SK-N-SH (cell line): ENCODE data around the gene RNF157. TPM values are rescaled to one million over a fixed set of nuclear protein-coding genes. Genes with fewer than 3 reads are reported as not detected.

ENCODE experiments used
- CTCF ChIA-PET: fragments of 300-600, 350-600 bp; formaldehyde crosslinking; extraction: SDS; loops from one replicate; lab custom pipeline; 2021; lab: Yijun Ruan, JAX
- POLR2A ChIA-PET: fragments of 350-600 bp; sonication (Branson Sonifier 250); formaldehyde crosslinking; extraction: SDS; loops from one replicate; lab custom pipeline; 2020; ENCODE audit warnings: antibody characterized with exemption, inconsistent platforms; lab: Yijun Ruan, JAX
- DNase-seq: peaks from one replicate; pipeline ENCODE4 v3.0.0; 2012
- H2AFZ ChIP-seq: fragments of 200-600 bp; sonication (generic); 2 replicates; pipeline ENCODE4 v1.8.1; 2016; ENCODE audit warnings: antibody characterized with exemption, mild to moderate bottlenecking, low read depth
- H3F3A ChIP-seq: fragments of 200-600 bp; sonication (generic); replicated peaks from 2 replicates; pipeline ENCODE3; 2016; ENCODE audit warnings: antibody characterized with exemption, mild to moderate bottlenecking; ENCODE audit not compliant: insufficient read depth
- H3K27ac ChIP-seq, 2 experiments: fragments of 200-500 bp in 1 of 2; fragments of 200-600 bp in 1 of 2; sonication (Bioruptor generic) in 1 of 2; sonication (generic), shearing (Covaris generic) in 1 of 2; 2 replicates each; pipeline versions ENCODE4 v1.5.1 to v1.6.1; 2014 to 2016; ENCODE audit warnings: low read depth in 2 of 2, inconsistent platforms in 1 of 2, low read length in 1 of 2, mild to moderate bottlenecking in 1 of 2, mixed read lengths in 1 of 2
- H3K27me3 ChIP-seq: fragments of 200-600 bp; sonication (generic), shearing (Covaris generic); 2 replicates; pipeline ENCODE4 v1.6.1; 2016; ENCODE audit warnings: mixed run types; ENCODE audit not compliant: insufficient read depth
- H3K36me3 ChIP-seq, 2 experiments: fragments of 200-500 bp in 1 of 2; fragments of 200-600 bp in 1 of 2; sonication (Bioruptor generic) in 1 of 2; sonication (generic) in 1 of 2; replicated peaks in 1 of 2; 2 replicates each; pipeline versions ENCODE3 to v1.5.1; 2014 to 2016; ENCODE audit warnings: low read length in 1 of 2, mild to moderate bottlenecking in 1 of 2; ENCODE audit not compliant: insufficient read depth in 2 of 2, control insufficient read depth in 1 of 2
- H3K4me1 ChIP-seq, 2 experiments: fragments of 200-500 bp in 1 of 2; fragments of 200-600 bp in 1 of 2; sonication (Bioruptor generic) in 1 of 2; sonication (generic), shearing (Covaris generic) in 1 of 2; 2 replicates each; pipeline versions ENCODE4 v1.5.1 to v1.6.1; 2014 to 2016; ENCODE audit warnings: low read depth in 1 of 2, low read length in 1 of 2, mixed run types in 1 of 2; ENCODE audit not compliant: insufficient read depth in 2 of 2, control insufficient read depth in 1 of 2
- H3K4me2 ChIP-seq: fragments of 200-600 bp; sonication (generic), shearing (Covaris generic); 2 replicates; pipeline ENCODE4 v1.6.1; 2017; ENCODE audit warnings: mixed run types
- H3K4me3 ChIP-seq, 2 experiments: fragments of 200-500 bp in 1 of 2; fragments of 200-600 bp in 1 of 2; sonication (Bioruptor generic) in 1 of 2; sonication (generic), shearing (Covaris generic) in 1 of 2; 2 replicates each; pipeline versions ENCODE4 v1.5.1 to v1.8.1; 2014 to 2016; ENCODE audit warnings: low read depth in 2 of 2, inconsistent platforms in 1 of 2, low read length in 1 of 2, mild to moderate bottlenecking in 1 of 2, mixed read lengths in 1 of 2, moderate library complexity in 1 of 2
- H3K79me2 ChIP-seq: fragments of 200-600 bp; sonication (generic); 2 replicates; pipeline ENCODE4 v1.8.1; 2017; ENCODE audit warnings: mild to moderate bottlenecking; ENCODE audit not compliant: insufficient read depth
- H3K9ac ChIP-seq: fragments of 200-600 bp; sonication (generic); 2 replicates; pipeline ENCODE4 v1.6.1; 2017; ENCODE audit warnings: mixed run types
- H3K9me2 ChIP-seq: fragments of 200-600 bp; sonication (generic); 2 replicates; pipeline ENCODE4 v1.6.1; 2017; ENCODE audit warnings: mixed run types
- H3K9me3 ChIP-seq: fragments of 200-600 bp; sonication (generic); 2 replicates; pipeline ENCODE4 v1.6.1; 2017; ENCODE audit warnings: mixed run types, mild to moderate bottlenecking, moderate library complexity
- H4K20me1 ChIP-seq: fragments of 200-600 bp; sonication (generic); 2 replicates; pipeline ENCODE4 v1.6.1; 2017; ENCODE audit warnings: mild to moderate bottlenecking, mixed run types; ENCODE audit not compliant: insufficient read depth
- CHD2 ChIP-seq: fragments of 150-350 bp; IDR thresholded peaks from 2 replicates; pipeline ENCODE4 v1.6.1; 2018; ENCODE audit warnings: low read length; ENCODE audit not compliant: partially characterized antibody
- ELF1 ChIP-seq: IDR thresholded peaks from 2 replicates; pipeline ENCODE4 v1.4.0; 2012
- FOXM1 ChIP-seq: IDR thresholded peaks from 2 replicates; pipeline ENCODE4 v1.4.0; 2012; ENCODE audit warnings: low read depth, mild to moderate bottlenecking
- IRF3 ChIP-seq: fragments of 150-350 bp; IDR thresholded peaks from 2 replicates; pipeline ENCODE4 v1.6.1; 2016; ENCODE audit warnings: mild to moderate bottlenecking, low read depth, low read length
- JUND ChIP-seq: IDR thresholded peaks from 2 replicates; pipeline ENCODE4 v1.4.0; 2012
- MAX ChIP-seq: IDR thresholded peaks from 2 replicates; pipeline ENCODE4 v1.4.0; 2012; ENCODE audit warnings: low read depth
- MEF2A ChIP-seq: IDR thresholded peaks from 2 replicates; pipeline ENCODE4 v1.4.0; 2012; ENCODE audit warnings: low read depth, borderline replicate concordance
- NRF1 ChIP-seq: IDR thresholded peaks from 2 replicates; pipeline ENCODE4 v1.6.1; 2012; ENCODE audit warnings: low read depth, mild to moderate bottlenecking, low read length
- PBX3 ChIP-seq: IDR thresholded peaks from 2 replicates; pipeline ENCODE4; 2012
- RXRA ChIP-seq: IDR thresholded peaks from 2 replicates; pipeline ENCODE4 v1.4.0; 2012; ENCODE audit warnings: low read depth, mild to moderate bottlenecking, borderline replicate concordance
- SIN3A ChIP-seq: IDR thresholded peaks from 2 replicates; pipeline ENCODE4 v1.6.1; 2012; ENCODE audit warnings: low read depth, mild to moderate bottlenecking, low read length, moderate library complexity, borderline replicate concordance
- SMC3 ChIP-seq: IDR thresholded peaks from 2 replicates; pipeline ENCODE4 v1.6.1; 2012; ENCODE audit warnings: low read depth, low read length, improper control_type of control experiment
- TCF12 ChIP-seq: IDR thresholded peaks from 2 replicates; pipeline ENCODE4 v1.4.0; 2012
- TEAD4 ChIP-seq: IDR thresholded peaks from 2 replicates; pipeline ENCODE4 v1.4.0; 2012; ENCODE audit warnings: mild to moderate bottlenecking, borderline replicate concordance; ENCODE audit not compliant: insufficient read depth
- USF1 ChIP-seq: IDR thresholded peaks from 2 replicates; pipeline ENCODE4 v1.4.0; 2012; ENCODE audit warnings: low read depth, borderline replicate concordance
- USF2 ChIP-seq: fragments of 150-350 bp; IDR thresholded peaks from 2 replicates; pipeline ENCODE4 v1.6.1; 2017; ENCODE audit warnings: antibody characterized with exemption, low read length, low read depth, borderline replicate concordance
- YY1 ChIP-seq: IDR thresholded peaks from 2 replicates; pipeline ENCODE4 v1.4.0; 2012; ENCODE audit warnings: low read depth, mild to moderate bottlenecking
- ZBTB33 ChIP-seq: IDR thresholded peaks from 2 replicates; pipeline ENCODE4 v1.4.0; 2012; ENCODE audit warnings: low read depth, borderline replicate concordance
- WGBS: methylation state at CpG from one replicate; pipeline ENCODE4 v1.1.6; 2017; ENCODE audit warnings: low lambda C conversion rate; 5-methylcytosine and 5-hydroxymethylcytosine counted together
- polyA plus RNA-seq, 3 experiments: library from polyadenylated mRNA; depleted of rRNA; stranded (reverse); fragments of >200 nt; gene quantifications; 2 replicates each; pipeline ENCODE4 v1.2.3, GENCODE V29; 2012

Gene RNF157
- polyA plus RNA-seq, 1 of the 3 experiments (the other 2 are of a cell fraction): 5.2 TPM

GRCh38 chr17:76170114-76170513 is 70.2 kb downstream of the RNF157 start:
- Histone ChIP-seq H3K9ac (no peak overlapping the region), H4K20me1 (no peaks in the 10 kb centered on the region), H3K79me2 (no peaks in the 10 kb centered on the region), H3K36me3 (no peaks in the 10 kb centered on the region), H3F3A (no peaks in the 10 kb centered on the region)
- TF ChIP-seq SMC3 (no peak), FOXM1 (no peak), TEAD4 (no peak), MEF2A (no peak), SIN3A (no peak), USF1 (no peak), NRF1 (no peak), ELF1 (no peak; the same call in 1 of the 2 replicates), PBX3 (no peak), USF2 (no peak), CHD2 (no peak), JUND (no peak), MAX (no peak), ZBTB33 (no peak), TCF12 (no peak), RXRA (no peak), IRF3 (no peak), YY1 (no peak)
- TF ChIP-seq, all 33 proteins: peak for 0
- H3K9me3 ChIP-seq: no peaks in the 10 kb centered on the region
- H3K9me2 ChIP-seq: no peaks in the 10 kb centered on the region
- peaks cover 0 to 3% of the 10 kb centered on the region in 2 experiments; a peak in 1 of 4 replicates for H3K4me1 ChIP-seq
- no peak overlapping the region for H3K4me2 ChIP-seq
- no peak for DNase-seq
- no peak overlapping the region for H2AFZ ChIP-seq
- ChIA-PET POLR2A (interaction anchor here (1.5 kb wide), 1 partner anchor 12 kb away, joined by 4 read pairs; no protein-coding TSS in a partner anchor), CTCF (interaction anchor here (0.9 to 6.6 kb wide), 6 partner anchors 11 to 129 kb away, joined by 3 to 64 read pairs (median 6); no protein-coding TSS in a partner anchor)
- no peak overlapping the region for H3K27ac ChIP-seq
- H3K4me3 ChIP-seq: no peak overlapping the region
- 73% methylated on average over 1 of the region's 1 CpG for WGBS
- H3K27me3 ChIP-seq: no peaks in the 10 kb centered on the region
